Measurements from ENCODE around the gene VAV1.
"Not testable (repeated sequence)": the region's sequence is repeated elsewhere in the genome, so short reads cannot be mapped to it uniquely, and the experiment has no call there.

VAV1 gene

DNA sequence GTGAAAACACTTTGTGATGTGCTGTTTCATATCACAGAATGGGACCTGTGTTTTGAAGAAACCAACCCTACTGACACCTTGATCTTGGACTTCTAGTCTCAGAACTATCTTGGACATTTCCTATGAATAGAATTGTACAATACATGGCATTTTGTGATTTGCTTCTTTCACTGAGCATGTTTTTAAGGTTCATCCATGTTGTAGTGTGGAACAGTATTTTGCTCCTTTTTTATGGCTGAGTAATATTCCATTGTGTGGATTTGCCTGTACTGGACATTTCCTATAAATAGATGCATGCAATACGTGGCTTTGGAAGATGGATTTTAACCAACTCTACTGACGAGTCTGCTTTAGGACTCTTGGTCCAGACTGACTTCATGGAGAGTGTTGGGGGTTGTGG, 46.8 kb downstream of the VAV1 start:
- peak overlapping the region; percentile 42 for H3K27ac Mint-ChIP-seq

DNA sequence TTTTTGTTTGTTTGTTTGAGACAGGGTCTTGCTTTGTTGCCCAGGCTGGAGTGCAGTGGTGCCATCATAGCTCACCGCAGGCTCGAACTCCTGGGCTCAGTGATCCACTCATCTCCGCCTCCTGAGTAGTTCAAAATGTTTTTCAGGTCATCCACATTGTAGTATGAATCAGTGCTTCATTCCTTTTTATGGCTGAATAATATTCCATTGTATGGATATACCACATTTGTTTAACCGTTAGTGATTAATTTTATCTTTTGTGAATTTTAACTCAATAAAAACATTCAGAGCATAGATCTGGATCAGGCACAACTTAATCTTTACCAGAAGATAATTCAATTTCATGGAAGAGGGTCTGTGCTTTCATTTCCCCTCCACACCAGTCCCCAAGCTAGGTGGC, 47.7 kb downstream of the VAV1 start:
- no peak for ATAC-seq (replicated peaks)
- Mint-ChIP-seq H3K36me3 (peaks cover 53 to 59% of the 10 kb centered on the region in 2 donors), H3K27me3 (no peaks in the 10 kb centered on the region), H3K27ac (no peak overlapping the region), H3K4me1 (peaks cover 13% of the 10 kb centered on the region in 2 donors), H3K4me3 (no peak overlapping the region), H3K9me3 (peaks cover 1 to 7% of the 10 kb centered on the region in 2 donors)
- no peak for DNase-seq

More for the DNA sequence above, 46.8 kb downstream of the VAV1 start:
- Mint-ChIP-seq H3K27me3 (no peaks in the 10 kb centered on the region), H3K9me3 (peaks cover 0 to 7% of the 10 kb centered on the region in 2 donors), H3K4me3 (no peak overlapping the region), H3K36me3 (peaks cover 48 to 51% of the 10 kb centered on the region in 2 donors), H3K4me1 (peaks cover 16 to 19% of the 10 kb centered on the region in 2 donors)
- ATAC-seq (replicated peaks) (no peak), DNase-seq (no peak)

DNA sequence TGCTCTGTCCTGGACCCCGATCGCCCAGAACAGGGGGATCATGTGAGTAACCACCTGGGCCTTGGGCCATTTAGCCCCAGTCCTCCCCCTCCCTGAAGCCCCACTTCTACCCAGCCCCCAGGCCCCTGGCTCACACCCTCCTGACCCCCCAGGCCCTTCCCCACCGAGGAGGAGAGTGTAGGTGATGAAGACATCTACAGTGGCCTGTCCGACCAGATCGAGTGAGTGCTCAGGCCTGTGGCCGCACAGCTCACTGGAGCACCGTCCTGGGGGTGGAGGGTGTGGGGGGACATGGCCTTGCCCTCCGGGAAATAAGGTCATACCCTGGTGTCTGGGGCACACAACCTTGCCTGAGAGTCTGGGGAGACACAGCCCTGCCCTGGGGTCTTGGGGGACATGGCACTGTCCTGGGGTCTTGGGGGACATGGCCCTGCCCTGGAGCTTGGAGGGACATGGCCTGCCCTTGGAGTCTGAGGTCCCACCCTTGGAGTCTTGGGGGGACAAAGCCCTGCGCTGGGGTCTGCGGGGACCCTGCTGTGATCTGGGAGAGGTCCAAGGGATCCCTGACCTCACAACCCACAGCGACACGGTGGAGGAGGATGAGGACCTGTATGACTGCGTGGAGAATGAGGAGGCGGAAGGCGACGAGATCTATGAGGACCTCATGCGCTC, 49.3 kb downstream of the VAV1 start:
- Mint-ChIP-seq H3K27me3 (no peaks in the 10 kb centered on the region), H3K9me3 (peaks cover 1 to 7% of the 10 kb centered on the region in 2 donors), H3K4me1 (peaks cover 7 to 8% of the 10 kb centered on the region in 2 donors), H3K4me3 (no peak overlapping the region), H3K27ac (no peak overlapping the region), H3K36me3 (peaks cover 53 to 54% of the 10 kb centered on the region in 2 donors)
- ATAC-seq (replicated peaks) (no peak), DNase-seq (no peak)

DNA sequence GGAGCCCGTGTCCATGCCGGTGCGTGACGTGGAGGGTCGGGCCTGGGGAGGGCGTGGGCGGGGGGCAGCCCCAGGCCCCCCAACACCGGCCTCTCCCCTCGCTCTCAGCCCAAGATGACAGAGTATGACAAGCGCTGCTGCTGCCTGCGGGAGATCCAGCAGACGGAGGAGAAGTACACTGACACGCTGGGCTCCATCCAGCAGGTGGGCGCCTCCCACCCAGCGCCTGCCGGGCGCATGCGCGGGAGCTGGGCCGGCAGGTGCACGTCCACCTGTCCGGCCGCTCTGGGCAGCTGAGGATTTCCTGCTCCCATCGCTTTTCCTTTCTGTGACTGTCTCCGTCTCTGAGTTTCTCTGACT, 49.8 kb downstream of the VAV1 start:
- H3K36me3 Mint-ChIP-seq: peaks cover 56 to 57% of the 10 kb centered on the region in 2 donors
- H3K9me3 Mint-ChIP-seq: peaks cover 1 to 7% of the 10 kb centered on the region in 2 donors
- no peak overlapping the region for H3K27ac Mint-ChIP-seq
- H3K4me3 Mint-ChIP-seq: no peak overlapping the region
- peaks cover 6 to 8% of the 10 kb centered on the region in 2 donors for H3K4me1 Mint-ChIP-seq
- DNase-seq (no peak), ATAC-seq (replicated peaks) (no peak)
- H3K27me3 Mint-ChIP-seq: no peaks in the 10 kb centered on the region

DNA sequence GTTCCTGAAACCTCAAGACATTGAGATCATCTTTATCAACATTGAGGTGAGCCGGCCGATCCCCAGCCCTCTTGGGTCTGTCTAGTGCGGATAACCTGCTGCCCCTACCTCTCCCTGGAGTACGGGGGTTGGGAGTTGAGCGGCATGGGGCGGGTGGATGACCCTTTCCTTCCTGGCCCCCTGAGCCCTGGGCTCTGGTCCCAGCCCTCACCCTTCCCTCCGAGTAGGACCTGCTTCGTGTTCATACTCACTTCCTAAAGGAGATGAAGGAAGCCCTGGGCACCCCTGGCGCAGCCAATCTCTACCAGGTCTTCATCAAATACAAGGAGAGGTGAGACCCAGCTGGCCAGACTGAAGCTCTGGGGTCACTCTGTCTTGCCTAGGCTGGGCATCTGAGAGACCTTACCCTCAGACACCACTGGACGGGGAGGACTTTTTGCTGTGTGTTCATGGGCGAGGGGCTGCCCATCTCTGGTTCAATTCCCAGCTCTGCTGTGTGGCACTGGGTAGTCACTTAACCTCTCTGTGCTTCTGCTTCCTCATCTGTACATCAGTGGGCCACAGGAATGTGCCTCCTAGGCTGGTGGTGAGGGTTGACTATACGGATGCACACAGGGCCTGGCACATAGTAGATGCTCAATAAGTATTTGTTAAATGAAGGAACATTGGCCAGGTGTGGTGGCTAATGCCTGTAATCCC, 52.7 kb downstream of the VAV1 start:
- Mint-ChIP-seq H3K27me3 (no peaks in the 10 kb centered on the region), H3K4me1 (peaks cover 11 to 15% of the 10 kb centered on the region in 2 donors), H3K4me3 (no peak overlapping the region), H3K27ac (no peak overlapping the region), H3K9me3 (peaks cover 1 to 3% of the 10 kb centered on the region in 2 donors), H3K36me3 (peaks cover 62 to 66% of the 10 kb centered on the region in 2 donors)
- DNase-seq (no peak), ATAC-seq (replicated peaks) (no peak)

DNA sequence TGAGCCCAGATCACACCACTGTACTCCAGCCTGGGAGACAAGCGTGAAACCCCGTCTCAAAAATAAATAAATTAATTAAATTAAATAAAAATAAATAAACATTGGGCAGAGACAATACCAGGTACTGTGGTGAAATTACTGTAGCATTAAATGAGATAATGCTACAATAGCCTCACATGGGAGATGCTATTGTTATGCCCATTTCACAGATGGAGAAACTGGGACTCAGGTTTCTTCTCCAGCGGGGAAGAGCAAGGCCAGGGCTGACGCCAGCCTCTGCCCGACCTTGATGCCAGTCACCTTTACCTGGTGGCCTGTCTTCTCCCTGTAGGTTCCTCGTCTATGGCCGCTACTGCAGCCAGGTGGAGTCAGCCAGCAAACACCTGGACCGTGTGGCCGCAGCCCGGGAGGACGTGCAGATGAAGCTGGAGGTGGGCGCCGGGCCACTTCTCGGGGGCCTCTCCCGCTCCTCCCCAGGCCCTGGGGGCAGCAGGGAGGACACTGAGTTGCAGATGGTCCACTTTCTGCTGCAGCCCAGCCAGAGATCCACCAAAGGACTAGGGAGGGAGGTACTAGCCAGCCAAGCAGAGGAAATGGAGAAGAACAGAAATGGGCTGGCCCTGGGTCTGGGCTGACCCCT, 53.9 kb downstream of the VAV1 start:
- H3K4me1 Mint-ChIP-seq: peaks cover 13 to 21% of the 10 kb centered on the region in 2 donors
- no peaks in the 10 kb centered on the region for H3K27me3 Mint-ChIP-seq
- H3K9me3 Mint-ChIP-seq: peaks cover 1 to 3% of the 10 kb centered on the region in 2 donors
- no peak for DNase-seq
- H3K27ac Mint-ChIP-seq: no peak overlapping the region
- peaks cover 56 to 65% of the 10 kb centered on the region in 2 donors for H3K36me3 Mint-ChIP-seq
- no peak for ATAC-seq (replicated peaks)
- H3K4me3 Mint-ChIP-seq: no peak overlapping the region

DNA sequence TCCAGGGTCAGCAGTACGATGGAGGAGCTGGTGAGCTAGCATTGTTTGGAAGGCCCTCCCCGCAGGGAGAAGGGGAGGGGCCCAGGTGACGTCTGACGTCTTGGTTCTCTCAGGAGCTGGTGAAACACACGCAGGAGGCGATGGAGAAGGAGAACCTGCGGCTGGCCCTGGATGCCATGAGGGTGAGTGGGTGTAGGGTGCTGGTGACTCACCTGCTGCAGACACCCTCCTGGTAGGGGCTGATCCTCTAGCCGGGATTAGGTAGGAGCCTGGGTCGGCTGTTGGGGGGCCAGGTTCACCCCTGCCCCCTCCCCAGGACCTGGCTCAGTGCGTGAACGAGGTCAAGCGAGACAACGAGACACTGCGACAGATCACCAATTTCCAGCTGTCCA, 55.8 kb downstream of the VAV1 start:
- H3K27ac Mint-ChIP-seq: peak overlapping the region; percentile 56
- H3K9me3 Mint-ChIP-seq: peaks cover 1 to 6% of the 10 kb centered on the region in 2 donors
- no peak for ATAC-seq (replicated peaks)
- peak overlapping the region in 1 of 2 donors; percentile 14 for H3K4me3 Mint-ChIP-seq
- DNase-seq: no peak
- H3K4me1 Mint-ChIP-seq: peaks cover 24 to 37% of the 10 kb centered on the region in 2 donors
- H3K27me3 Mint-ChIP-seq: no peaks in the 10 kb centered on the region
- H3K36me3 Mint-ChIP-seq: peaks cover 69 to 77% of the 10 kb centered on the region in 2 donors

DNA sequence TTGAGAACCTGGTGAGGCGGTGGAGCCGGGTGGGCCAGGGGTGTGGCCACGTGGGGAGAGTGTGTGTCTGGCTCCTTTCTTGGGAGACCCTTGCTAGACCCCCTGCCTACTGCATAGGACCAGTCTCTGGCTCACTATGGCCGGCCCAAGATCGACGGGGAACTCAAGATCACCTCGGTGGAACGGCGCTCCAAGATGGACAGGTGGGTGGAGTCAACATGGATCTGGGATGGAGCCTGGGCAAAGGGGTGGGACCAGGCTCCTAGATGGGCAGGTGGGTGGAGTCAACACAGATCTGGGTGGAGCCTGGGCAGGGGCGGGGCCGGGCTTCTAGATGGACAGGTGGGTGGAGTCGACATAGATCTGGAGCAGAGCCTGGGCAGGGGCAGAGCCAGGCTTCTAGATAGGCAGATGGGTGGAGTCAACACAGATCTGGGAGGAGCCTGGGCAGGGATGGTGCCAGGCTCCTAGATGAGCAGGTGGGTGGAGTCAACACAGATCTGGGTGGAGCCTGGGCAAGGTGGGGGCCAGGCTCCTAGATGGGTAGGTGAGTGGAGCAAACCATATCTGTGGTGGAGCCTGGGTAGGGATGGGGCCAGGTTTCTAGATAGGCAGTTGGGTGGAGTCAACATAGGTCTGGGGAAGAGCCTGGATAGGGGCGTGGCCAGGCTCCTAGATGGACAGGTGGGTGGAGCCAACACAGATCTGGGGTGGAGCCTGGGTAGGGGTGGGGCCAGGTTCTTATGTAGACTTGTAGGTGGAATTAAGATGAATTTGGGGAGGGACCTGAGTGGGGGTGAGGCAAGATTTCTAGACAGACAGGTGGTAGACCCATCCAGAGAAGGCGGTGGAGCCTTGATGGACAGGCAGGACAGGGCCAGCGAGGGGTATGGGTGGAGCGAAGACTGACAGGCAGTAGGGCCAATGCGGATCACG, 56.5 kb downstream of the VAV1 start:
- Mint-ChIP-seq H3K4me1 (peaks cover 28 to 42% of the 10 kb centered on the region in 2 donors), H3K27me3 (no peaks in the 10 kb centered on the region)

DNA sequence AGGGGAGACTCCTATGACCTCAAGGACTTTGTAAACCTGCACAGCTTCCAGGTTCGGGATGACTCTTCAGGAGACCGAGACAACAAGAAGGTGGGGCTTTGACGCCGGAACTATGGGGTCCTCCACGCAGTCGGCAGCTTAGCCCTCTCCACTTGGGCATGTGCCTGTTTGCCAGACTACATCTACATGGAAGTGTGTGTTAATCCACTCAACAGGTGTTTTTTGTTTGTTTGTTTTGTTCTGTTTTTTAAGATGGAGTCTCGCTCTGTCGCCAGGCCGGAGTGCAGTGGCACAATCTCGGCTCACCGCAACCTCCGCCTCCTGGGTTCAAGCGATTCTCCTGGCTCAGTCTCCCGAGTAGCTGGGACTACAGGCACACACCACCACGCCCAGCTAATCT, 57.3 kb downstream of the VAV1 start:
- peak overlapping the region; percentile 53 for H3K27ac Mint-ChIP-seq
- H3K9me3 Mint-ChIP-seq; ATAC-seq (replicated peaks); DNase-seq; H3K27me3 Mint-ChIP-seq; H3K4me3 Mint-ChIP-seq: not testable (repeated sequence)
- H3K36me3 Mint-ChIP-seq: peaks cover 62 to 70% of the 10 kb centered on the region in 2 donors
- H3K4me1 Mint-ChIP-seq: peaks cover 28 to 42% of the 10 kb centered on the region in 2 donors

More for the DNA sequence above, 56.5 kb downstream of the VAV1 start:
- peaks cover 69 to 78% of the 10 kb centered on the region in 2 donors for H3K36me3 Mint-ChIP-seq
- H3K9me3 Mint-ChIP-seq: peaks cover 1 to 6% of the 10 kb centered on the region in 2 donors
- ATAC-seq (replicated peaks) (peak; percentile 68 to 71), DNase-seq (peak; percentile 23)
- no peak overlapping the region for H3K4me3 Mint-ChIP-seq
- peak overlapping the region; percentile 56 for H3K27ac Mint-ChIP-seq

DNA sequence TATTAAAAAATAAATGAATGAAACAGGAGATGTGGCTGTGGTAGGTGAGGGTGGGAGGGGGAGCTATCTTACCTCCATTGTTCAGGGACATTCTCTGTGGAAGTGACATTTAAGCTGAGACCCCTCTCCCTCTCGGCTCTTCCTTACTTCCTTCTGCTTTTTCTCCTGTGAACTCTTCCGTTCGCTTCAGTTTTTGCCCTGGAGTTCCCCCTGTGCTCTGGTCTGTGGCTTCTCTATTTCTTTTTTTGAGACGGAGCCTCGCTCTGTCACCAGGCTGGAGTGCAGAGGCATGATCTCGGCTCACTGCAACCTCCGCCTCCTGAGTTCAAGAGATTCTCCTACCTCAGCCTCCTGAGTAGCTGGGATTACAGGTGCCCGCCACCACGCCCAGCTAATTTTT, 58.6 kb downstream of the VAV1 start:
- not testable (repeated sequence) for DNase-seq, H3K27me3 Mint-ChIP-seq, H3K4me3 Mint-ChIP-seq, H3K9me3 Mint-ChIP-seq
- Mint-ChIP-seq H3K27ac (peak overlapping the region; percentile 62), H3K4me1 (peaks cover 28 to 42% of the 10 kb centered on the region in 2 donors), H3K36me3 (peaks cover 62 to 69% of the 10 kb centered on the region in 2 donors)
- ATAC-seq (replicated peaks): peak; percentile 48 to 59

DNA sequence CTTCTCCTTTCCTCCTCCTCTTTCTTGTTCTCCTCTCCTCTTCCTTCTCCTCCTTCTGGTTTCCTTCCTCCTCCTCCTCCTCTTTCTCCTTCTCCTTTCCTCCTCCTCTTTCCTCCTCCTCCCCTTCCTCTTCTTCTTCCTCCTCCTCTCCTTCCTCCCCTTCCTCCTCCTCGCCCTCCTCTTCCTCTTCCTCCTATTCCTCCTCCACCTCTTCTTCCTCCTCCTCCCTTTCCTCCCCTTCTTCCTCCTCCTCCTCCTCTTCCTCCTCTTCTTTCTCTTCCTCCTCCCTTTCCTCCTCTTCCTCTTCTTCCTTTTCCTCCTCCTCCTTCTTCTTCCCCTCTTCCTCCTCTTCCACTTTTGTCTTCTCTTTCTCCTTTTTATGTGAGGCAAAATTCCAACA, 59.9 kb downstream of the VAV1 start:
- DNase-seq (no peak), ATAC-seq (replicated peaks) (no peak)
- Mint-ChIP-seq H3K36me3 (peaks cover 66 to 76% of the 10 kb centered on the region in 2 donors), H3K27me3 (no peaks in the 10 kb centered on the region), H3K9me3 (peaks cover 0 to 6% of the 10 kb centered on the region in 2 donors), H3K4me1 (peaks cover 38 to 53% of the 10 kb centered on the region in 2 donors), H3K27ac (peak overlapping the region; percentile 80), H3K4me3 (no peak overlapping the region)

DNA sequence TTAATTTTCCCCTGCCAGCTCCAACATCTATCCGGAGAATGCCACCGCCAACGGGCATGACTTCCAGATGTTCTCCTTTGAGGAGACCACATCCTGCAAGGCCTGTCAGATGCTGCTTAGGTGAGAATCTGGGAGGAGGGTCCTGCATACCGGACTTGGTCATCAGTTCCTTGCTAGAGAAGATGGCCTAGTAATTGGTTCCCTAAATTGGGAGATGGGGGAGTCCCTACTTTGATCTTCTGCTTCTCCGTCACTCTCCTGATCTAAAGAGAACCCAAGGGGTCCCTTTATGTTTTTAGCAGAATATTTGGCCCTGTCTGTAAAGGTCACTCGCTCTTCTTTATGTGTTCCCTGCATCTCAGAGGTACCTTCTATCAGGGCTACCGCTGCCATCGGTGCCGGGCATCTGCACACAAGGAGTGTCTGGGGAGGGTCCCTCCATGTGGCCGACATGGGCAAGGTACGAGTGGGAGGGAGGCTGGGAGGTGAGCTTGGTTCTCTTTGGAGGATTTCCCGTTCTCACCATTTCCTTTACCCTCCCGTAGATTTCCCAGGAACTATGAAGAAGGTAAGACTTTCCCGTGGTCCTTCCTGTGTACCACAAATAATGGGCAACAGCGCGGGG, 60.8 kb downstream of the VAV1 start:
- DNase-seq (no peak), ATAC-seq (replicated peaks) (peak; percentile 60 to 66)
- Mint-ChIP-seq H3K36me3 (peaks cover 66 to 78% of the 10 kb centered on the region in 2 donors), H3K27me3 (no peaks in the 10 kb centered on the region), H3K27ac (peak overlapping the region; percentile 80), H3K4me1 (peaks cover 44 to 61% of the 10 kb centered on the region in 2 donors), H3K4me3 (no peak overlapping the region), H3K9me3 (peaks cover 0 to 4% of the 10 kb centered on the region in 2 donors)

DNA sequence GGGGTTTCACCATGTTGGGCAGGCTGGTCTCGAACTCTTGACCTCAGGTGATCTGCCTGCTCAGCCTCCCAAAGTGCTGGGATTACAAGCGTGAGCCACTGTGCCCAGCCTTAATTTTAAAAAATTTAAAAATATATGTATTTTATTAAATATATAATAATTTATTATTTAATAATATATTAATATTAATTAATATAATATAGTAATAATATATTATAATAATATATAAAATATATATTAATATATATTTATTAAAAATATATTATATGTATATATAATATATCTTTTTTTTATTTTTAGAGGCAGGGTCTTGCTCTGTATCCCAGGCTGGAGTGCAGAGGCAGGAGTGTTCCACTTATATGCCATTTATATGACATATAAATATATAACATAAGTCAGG, 61.9 kb downstream of the VAV1 start:
- ATAC-seq (replicated peaks): no peak
- no peak for DNase-seq
- Mint-ChIP-seq H3K4me3 (no peak overlapping the region), H3K4me1 (peaks cover 37 to 52% of the 10 kb centered on the region in 2 donors), H3K36me3 (peaks cover 57 to 70% of the 10 kb centered on the region in 2 donors), H3K9me3 (peaks cover 0 to 3% of the 10 kb centered on the region in 2 donors), H3K27ac (no peak overlapping the region), H3K27me3 (no peaks in the 10 kb centered on the region)

Measured in stimulated activated naive B cell treated with anti-CD40 and anti-IgM and Interleukin-4, amounts not matched to agents 10 μg/mL and 1 μg/mL and 100 μg/mL, for 72 hours (primary cell).